Measurements from ENCODE around the gene CDKN2B.
"Not testable (repeated sequence)": the region's sequence is repeated elsewhere in the genome, so short reads cannot be mapped to it uniquely, and the experiment has no call there.

CDKN2B gene

DNA sequence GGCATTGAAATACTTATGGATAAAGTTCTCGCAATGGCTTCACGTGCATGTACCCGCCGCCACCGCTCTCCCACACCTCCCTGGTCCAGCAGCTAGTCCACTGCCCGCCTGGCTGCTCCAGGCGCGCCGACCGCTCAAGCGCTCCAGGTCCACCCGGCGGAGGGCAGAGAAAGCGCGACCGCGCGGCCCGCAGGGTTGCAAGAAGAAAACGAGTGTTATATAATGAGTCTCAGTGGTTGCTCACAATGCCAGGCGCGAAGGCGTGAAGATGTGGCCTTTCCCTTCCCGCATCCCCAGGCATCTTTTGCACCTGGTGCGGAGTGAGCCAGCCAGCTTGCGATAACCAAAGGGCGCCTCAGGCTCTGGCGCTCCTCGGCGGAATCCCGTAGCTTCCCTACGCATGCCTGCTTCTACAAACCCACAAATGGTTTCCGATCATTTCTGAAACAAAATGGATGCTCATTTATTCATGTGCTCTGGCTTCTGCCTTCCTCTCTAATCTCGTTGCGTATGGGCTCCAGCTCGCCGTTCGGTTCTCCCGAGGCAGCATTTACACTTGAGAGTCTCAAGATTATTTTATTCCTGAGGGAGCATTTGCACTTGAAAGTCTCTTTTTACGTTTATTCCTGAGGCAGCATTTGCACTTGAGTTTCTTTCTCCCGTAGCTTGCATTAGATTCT, 40.6 kb downstream of the CDKN2B start:
- no peak for DNase-seq

DNA sequence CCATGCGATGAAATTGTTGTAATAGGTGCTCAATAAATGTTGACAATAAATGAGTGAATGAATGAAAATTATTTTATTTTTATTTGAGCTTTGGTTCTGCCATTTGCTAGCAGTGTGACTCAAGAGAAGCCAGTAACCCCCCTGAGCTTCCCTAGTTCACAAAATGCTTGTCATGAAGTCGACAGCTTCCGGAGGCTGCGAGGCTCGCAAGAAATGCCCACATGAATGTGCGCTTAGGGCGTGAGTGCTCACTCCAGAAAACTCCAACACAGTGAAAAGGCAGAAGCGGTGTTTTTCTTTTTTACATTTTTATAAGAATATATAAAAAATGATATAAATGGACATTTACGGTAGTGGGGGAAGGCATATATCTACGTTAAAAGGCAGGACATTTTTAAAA, 41.4 kb downstream of the CDKN2B start:
- DNase-seq: no peak

DNA sequence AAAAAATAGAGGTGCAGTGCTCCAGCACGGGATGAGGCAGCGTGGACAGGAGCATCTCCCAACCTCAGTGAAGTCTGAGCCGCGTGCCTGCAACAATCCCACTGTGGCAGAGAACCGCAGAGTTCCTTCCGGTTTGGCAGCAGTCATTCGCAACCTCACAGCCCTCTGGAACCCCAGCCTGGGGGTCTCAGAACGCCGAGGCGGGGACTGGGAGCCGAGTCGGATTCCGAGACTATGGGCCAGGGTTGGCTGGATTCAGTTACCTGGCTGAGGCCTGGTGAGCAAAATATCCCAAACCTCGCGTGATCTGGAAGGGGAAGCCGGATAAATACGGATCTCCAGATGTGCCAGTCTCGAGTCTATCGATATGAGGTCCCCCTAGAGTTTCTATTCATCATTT, 41.9 kb downstream of the CDKN2B start:
- DNase-seq: no peak

DNA sequence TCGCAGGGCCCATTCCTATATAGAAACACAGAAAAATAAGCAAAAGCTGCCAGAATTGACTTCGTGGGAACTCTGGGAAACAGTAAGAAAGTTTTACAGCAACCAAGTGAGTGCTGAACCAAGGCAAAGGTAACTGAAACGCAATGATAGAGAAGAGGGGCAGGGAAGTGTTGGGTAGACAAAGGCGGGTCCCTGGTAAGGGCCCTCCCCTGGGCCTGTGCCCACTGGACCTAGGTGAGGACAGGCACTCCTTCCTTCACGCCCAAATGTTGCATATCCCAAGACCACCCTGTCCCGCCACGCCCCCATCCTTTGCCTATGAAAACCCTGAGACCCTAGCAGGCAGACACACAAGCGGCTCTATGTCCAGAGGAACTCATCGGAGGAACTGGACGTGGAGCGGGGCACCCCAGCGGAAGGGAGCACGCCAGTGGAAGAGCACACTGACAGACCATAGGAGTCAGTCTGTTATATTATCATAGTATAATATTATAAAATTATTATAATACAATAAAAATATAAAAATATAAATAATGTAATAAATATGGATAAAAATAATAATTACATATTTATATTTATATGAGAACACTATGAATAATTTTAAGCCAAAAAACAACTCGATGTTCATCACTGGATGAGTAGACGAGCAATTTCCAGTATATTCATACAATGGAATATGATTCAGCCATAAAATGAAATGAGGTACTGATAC, 42.8 kb downstream of the CDKN2B start:
- DNase-seq: no peak

DNA sequence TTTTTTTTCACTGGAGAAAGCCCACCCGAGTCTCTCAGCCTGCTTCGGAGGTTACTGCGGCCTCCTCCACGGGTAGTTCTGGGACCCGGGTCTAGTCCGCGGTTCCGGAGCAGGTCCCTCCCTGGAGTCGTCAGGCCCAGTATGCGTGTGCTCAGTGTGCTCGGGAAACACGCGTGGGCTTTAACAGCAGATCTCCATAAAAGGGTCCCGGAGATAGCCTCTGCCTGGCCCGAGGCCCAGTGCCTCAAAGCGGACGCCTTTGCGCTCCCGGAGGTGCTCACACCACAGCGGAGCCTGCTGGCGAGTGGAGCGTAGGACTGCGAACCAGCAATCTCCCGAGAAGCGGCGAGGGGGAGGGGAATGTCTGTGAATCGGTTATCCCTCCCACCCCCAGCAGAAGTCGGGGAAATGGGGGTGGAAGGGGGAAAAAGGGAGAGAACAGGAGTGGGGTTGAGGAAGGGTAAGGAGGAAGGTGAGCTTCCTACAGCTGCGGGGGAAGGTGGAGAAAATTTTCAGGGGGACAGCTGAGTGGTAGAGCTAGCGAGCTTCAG, 43.6 kb downstream of the CDKN2B start:
- peak; percentile 28 for DNase-seq

DNA sequence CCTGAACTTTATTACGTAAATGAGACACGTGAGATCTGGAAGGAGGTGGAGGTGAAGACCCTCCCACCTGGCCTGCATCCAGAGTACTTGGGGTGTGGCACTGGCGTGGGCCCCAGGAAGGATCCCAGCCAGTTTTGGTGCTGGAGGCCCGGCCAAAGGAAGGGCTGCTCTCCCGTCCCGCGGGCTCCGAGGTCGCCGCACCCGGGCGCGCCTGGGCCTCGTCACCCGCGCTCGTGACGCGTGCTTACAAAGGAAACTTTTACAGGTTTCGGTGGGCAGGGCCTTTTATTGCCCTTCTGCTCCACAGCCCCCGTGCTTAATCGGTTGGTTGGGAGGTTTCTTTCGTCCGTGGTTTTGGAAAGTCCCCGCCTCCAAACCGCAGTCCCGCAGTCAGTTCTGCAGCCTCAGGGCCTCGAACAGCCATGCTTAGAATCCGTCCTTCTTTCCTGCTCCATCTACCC, 44.1 kb downstream of the CDKN2B start:
- peak; percentile 55 for DNase-seq

DNA sequence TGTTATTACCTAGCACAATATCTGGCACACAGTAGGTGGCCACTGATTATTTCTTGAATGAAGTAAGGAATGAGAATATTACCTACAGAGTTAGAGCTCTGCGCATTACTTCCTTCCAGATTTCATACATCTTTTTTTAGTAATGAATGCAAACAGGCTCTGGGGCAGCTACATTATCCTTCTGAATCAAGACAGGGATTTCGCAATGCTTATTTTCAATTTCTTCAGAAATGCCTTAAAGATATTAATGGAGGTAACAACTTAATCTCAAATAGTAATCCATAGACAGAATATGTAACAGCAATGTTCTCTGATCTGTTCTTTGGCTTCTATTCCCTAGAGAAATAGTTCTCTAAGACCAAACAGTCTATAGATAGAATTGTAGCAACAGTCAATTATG, 47.5 kb downstream of the CDKN2B start:
- no peak for DNase-seq

DNA sequence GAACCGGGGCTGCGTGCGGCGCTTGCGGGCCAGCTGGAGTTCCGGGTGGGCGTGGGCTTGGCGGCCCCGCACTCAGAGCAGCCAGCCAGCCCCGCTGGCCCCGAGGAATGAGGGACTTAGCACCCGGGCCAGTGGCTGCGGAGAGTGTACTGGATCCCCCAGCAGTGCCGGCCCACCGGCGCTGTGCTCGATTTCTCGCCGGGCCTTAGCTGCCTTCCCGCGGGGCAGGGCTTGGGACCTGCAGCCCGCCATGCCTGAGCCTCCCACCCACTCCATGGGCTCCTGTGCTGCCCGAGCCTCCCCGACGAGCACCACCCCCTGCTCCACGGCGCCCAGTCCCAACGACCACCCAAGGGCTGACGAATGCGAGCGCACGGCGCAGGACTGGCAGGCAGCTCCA, 49.8 kb downstream of the CDKN2B start:
- not testable (repeated sequence) for DNase-seq

DNA sequence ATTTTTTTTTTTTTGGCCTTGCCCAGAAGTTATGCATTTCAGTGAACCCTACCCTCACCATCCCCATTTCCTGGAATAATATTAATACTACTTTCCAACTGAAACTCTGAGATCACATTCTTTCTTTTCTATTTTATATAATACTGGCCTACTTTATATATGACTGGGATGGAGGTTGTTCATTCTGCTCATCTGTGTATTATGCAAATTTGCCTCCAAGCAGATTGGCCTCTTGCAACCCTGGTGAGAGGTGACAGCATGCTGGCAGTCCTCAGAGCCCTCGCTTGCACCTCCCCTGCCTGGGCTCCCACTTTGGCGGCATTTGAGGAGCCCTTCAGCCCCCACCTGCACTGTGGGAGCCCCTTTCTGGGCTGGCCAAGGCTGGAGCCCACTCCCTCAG, 50.3 kb downstream of the CDKN2B start:
- no peak for DNase-seq
